GM21390 (cell line): ENCODE data around the gene ENO1.
"Not testable (repeated sequence)": the region's sequence is repeated elsewhere in the genome, so short reads cannot be mapped to it uniquely, and the experiment has no call there.

Experiments used
- ATAC-seq: cut with Tn5 transposase; IDR thresholded peaks from one replicate; pipeline ENCODE4 v1.9.1; 2021; ENCODE audit not compliant: unreplicated experiment

The ENO1 gene

DNA sequence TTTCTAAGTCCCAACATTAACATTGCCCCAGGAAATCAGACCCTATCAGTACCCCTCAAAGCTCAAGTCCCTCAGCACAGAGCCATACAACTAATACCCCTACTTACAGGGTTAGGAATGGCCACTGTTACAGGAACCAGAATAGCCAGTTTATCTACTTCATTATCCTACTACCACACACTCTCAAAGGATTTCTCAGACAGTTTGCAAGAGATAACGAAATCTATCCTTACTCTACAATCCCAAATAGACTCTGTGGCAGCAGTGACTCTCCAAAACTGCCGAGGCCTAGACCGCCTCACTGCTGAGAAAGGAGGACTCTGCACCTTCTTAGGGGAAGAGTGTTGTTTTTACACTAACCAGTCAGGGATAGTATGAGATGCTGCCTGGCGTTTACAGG lies 19.0 kb upstream of the ENO1 start:
- ATAC-seq = not testable (repeated sequence)

DNA sequence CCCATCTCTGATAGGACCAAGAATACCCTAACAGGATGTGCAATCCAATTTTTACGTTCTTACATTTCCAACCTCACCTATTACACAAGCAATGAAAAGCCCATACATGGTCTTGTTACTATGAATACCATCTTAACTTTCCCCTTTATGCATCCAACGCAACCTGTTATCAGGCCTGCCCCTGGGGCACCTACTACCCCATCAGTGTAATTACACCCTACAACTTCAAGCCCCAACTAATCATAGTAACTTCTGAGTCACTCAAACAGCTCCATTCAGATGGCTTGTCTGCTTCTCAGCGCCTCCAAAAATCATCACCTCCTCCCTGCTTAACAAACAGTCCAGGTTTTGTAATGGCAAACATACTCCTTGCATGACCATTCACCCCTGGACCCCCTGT lies 18.3 kb upstream of the ENO1 start:
- not testable (repeated sequence) for ATAC-seq

DNA sequence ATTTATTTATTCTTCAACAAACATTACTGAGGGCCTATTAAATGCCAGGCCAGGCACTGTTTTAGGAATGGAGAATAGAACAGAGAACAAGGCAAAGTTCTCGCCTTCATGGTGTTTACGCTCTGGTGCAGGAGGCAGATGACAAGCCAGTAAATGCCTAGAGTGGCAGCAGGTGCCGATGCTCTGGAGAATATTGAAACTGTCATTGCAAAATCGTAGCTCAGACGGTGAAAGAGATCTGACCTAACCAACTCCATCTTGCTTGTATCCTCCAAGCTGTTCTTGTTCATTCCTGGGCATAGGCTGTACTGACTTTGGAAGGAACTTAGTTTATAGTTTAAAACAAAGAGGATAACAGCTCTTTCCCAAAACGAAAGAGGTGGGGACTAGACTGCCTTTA lies 13.5 kb upstream of the ENO1 start:
- ATAC-seq = no peak

DNA sequence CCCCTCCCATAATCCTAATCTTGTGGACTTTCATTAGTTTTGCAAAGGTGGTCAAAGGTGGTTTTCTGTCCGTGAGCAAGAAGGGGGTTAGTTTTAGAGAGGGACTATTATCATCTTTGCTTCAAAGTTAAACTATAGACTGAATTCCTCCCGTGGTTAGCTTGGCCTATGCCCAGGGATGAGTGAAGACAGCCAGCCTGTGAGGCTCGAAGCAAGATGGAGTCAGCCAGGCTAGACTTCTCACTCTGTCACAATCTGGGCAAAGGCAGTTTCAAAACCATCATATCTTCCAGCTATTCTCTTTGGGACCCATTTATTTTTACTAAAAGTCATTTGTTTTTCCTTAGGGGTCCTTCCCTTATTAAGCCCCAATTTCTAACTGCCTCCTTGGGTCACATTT lies 12.9 kb upstream of the ENO1 start:
- ATAC-seq = no peak

DNA sequence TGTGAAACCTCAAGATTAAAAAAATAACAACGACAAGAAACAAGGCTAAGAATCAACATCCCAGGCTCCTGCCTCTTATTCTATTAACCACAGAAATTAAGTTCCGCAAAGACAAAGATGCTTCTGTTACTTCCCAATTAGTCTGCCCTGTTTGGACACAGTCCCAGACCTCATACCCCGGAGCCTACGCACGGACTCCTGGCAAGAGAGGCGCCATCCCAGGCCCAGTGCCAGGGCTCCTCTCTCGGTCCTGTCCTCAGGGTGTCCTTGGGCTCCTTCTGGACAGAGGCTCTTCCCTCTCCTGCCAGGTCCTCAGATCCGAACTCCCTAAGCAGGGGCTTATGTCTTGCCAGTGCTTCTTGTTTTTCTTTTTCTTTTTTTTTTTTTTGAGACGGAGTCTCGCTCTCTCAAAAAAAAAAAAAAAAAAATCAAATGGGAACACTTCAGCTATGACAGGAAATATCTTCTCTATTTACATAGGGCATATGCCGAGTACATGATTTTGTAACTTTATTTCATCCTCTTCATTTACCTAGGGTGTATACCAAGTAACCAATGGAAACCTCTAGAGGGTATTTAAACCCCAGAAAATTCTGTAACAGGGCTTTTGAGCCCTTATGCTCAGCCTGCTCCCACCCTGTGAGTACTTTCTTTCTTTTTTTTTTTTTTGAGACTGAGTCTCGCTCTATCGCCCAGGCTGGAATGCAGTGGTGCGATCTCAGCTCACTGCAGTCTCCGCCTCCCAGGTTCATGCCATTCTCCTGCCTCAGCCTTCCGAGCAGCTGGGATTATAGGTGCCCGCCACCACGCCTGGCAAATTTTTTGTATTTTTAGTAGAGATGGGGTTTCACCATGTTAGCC lies 11.7 kb upstream of the ENO1 start:
- no peak for ATAC-seq

DNA sequence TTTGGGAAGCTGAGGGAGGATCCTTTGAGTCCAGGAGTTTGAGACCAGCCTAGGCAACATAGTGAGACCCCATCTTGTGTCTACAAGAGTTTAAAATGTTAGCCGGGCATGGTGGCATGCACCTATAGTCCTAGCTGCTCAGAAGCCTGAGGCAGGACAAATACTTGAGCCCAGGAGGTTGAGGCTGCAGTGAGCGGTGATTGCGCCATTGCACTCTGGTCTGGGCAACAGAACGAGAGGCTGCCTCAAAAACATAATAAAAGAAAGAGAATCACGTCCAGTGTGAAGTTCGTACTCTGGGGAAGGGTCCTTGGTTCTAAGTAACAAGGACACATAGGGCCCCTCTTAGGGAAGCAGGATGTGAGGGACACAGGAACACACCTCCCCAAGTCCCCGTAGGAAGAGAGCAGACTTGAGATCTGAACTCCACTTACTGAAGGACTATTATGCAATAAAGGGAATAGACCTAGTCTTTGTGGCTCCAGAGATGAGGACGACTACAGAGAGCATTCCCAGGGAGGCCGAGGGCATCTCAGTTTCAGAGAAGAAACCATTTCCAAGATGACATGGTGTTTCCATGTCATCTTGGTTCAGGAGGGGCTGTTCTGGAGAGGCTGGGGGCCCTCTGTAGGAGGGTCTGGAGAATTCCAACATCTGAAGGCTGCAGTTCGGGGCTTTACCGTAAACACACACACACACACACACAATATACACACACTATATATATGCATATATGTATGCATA lies 10.8 kb upstream of the ENO1 start:
- no peak for ATAC-seq

DNA sequence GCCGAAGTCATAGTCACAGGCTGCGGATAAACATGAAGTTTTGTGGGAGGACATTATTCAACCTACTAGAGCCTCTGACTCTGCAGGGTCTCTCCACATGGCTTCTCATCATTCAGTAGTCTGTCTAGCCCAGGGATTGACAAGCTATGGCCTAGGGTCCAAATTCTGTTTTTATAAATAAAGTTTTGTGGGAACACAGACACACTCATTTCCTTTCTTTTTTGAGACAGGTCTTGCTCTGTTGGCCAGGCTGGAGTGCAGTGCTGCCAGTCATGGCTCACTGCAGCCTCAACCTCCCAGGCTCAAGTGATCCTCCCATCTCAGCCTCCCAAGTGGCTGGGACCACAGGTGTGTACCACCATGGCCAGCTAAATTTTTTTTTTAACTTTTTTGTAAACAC lies 8.1 kb upstream of the ENO1 start:
- ATAC-seq = no peak

DNA sequence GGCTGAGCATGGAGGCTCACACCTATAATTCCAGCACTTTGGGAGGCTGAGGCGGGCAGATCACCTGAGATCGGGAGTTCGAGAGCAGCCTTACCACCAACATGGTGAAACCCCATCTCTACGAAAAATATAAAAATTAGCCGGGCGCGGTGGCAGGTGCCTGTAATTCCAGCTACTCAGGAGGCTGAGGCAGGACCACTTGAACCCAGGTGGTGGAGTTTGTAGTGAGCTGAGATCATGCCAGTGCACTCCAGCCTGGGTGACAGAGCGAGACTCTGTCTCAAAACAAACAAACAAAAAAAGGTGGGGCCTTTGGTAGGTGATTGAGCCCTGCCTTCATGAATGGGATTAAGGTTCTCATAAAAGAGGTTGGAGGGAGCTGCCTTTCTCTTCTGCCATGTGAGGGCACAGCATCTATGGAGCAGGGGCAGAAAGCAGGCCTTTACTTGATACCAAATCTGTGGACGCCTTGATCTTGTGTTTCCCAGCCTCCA lies 7.6 kb upstream of the ENO1 start:
- ATAC-seq = not testable (repeated sequence)

DNA sequence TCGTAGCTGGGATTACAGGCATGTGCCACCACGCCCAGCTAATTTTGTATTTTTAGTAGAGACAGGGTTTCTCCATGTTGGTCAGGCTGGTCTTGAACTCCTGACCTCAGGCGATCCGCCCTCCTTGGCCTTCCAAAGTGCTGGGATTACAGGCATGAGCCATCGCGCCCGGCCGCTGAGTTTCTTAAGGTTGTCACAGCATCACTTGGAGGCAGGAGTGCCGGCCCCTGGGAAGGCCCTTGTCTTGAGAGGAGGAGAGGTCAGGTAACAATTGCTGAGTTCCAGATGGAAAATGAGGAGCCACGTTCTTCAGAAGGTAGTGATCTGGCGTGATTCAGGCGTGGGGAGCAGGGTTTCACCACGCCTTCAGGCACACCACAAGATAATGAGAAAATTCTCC lies 5.6 kb upstream of the ENO1 start:
- not testable (repeated sequence) for ATAC-seq

DNA sequence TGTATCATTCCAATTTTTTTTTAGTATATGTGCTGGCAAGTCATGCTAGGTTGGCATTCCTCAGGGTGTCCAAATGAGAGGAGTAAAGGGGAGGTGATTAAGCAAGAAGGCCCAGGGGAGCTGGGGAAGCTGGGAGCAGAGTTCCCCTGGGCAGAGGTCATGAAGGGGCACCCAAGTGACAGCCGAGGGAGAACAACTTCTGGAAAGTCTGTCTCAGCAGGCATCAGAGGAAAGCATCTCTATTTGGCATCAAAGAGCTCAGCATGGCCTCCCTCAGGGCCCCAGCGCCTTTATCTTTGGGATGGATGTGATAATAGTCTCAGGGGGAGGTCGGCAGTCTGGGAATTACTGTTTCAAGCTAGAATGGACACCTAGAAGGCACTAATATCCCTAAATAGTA lies 5.0 kb upstream of the ENO1 start:
- no peak for ATAC-seq

DNA sequence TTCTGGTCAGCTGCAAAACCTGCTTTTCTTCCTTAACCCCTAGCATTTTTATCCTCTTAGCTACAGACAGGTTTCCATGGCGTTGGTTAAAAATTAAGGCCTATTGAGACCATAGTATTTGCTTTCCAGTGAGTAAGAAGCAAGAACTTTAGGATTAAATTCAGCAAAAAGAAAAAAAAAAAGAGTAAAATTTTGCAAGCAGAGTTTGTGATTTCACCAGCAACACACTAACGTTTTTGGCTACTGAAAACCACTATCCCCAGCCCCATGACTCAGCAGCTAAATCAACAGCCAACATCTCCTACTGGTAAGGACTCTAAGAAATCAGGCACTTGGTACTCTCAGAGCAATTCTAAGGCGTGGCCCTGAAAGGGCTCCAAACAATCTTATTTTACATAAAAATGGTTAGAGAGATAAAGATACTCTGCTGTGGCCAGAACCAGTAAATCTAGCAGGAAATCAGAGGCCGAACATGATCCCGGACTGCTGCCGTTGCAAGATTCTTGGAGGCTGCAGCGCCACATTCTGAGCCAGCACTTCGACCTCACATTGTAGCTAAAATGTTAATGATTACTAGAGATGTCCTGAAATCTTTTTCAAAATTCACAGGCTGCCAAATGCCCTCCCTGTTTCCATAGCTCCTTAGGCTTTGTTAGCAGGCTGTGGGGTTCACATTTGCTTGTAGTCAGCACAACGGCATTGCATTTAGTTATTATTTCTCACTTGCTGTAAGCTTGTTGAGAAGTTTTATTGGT lies 1.6 kb upstream of the ENO1 start:
- no peak for ATAC-seq

DNA sequence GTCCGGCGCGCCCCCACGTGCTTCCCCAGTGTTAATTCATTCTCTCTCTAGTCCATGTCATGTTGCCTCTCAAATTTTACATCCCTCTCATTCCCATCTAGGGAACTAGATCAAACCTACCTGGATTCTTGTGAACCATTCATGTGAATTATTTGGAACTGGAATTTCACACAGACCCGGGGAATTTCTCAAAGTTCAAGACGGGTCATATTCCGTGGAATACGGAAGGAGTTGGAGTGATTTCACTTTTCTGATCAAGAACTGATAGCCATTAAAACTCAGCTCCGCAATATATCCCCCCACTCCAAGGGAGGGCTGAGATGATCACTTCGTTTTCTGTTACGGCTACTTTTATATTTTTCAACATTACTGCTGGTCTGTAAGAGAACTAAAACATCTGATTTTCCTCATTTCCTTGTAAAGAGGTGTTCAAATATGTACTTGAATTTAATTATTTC lies 1.0 kb upstream of the ENO1 start:
- no peak for ATAC-seq

DNA sequence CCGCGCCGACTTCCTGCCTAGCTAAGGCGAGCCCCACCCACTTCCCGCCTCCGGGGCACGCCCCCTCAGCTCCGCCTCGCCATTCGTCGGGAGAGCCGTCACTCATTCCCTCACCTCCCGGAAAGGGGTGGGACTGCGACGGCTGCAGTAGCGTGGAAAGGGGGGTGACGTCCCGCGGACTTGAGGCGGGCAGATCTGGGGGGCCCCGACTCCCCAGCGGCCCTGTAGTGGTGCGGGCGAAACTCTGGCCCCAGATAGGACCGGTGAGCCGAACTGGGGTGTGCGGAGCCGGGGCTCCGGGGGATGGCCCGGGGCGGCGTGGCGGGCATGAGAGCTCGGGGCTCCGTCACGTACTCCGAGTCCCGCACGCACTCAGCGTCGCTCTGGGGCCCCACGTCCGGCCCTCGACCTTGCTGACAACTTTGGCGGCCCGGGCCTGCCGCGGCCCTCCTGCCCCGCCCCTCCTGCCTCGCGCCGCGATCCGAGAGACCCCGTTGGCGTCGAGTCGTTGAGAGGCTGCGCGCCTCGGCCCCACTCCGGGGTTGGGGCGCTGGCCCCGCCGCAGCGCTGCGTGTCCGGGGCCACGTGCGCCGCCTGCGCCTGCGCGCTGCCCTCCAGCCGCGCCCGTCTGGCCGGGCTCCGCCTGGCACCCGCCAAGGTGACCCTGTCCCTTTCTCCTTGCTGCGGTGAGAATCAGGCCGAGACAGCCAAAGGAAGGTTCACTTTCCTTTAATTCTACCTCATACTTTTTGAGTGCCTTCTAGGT lies 395 bp upstream of the ENO1 start:
- peak; percentile 71 for ATAC-seq

DNA sequence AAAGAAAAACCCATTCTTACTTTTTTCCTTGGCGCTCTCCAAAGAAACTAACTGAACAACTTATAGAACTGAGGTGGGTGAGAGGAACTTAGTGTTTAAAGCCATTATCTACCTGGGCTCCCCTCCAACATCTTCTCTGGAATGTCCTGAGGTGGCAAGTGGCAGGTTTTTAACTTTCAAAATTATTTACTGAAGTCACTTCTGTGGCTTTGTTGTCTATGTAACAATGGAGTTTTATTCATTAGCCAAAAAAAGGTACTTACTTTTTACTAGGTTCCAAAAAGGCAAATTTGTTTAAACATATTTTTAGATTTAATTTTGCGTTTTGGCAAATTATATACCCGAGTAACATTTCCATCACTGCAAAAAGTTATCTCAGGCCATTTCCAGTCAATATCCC lies 2.4 kb downstream of the ENO1 start:
- no peak for ATAC-seq

DNA sequence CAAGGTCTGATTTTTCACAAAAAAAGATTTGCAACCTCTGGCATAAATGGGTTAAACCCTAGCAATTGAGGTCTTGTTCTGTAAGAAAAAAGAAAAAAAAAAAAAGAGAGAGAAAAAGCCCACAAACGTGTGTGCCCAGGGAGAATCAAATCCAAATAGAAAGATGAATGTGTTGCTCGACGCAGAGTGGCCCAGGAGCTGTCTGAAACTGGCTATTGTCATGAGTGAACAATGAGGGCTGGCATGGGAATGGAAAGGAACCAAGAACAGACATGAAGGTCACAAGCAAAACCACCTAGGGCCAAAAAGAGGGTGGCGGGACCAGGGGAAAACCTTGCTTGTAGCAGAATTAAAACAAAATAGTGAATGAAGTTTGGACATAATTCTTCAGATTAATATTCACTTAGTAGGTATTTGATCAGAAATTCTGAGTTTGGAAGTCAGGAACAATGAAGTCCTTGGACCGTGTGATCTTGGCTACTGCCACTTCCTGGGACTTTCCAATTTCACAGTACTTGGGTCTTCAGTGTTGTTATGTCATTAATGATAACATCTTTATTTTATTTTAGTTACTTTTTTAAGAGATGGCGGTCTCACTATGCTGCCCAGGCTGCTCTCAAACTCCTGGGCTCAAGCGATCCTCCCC lies 3.1 kb downstream of the ENO1 start:
- no peak for ATAC-seq

DNA sequence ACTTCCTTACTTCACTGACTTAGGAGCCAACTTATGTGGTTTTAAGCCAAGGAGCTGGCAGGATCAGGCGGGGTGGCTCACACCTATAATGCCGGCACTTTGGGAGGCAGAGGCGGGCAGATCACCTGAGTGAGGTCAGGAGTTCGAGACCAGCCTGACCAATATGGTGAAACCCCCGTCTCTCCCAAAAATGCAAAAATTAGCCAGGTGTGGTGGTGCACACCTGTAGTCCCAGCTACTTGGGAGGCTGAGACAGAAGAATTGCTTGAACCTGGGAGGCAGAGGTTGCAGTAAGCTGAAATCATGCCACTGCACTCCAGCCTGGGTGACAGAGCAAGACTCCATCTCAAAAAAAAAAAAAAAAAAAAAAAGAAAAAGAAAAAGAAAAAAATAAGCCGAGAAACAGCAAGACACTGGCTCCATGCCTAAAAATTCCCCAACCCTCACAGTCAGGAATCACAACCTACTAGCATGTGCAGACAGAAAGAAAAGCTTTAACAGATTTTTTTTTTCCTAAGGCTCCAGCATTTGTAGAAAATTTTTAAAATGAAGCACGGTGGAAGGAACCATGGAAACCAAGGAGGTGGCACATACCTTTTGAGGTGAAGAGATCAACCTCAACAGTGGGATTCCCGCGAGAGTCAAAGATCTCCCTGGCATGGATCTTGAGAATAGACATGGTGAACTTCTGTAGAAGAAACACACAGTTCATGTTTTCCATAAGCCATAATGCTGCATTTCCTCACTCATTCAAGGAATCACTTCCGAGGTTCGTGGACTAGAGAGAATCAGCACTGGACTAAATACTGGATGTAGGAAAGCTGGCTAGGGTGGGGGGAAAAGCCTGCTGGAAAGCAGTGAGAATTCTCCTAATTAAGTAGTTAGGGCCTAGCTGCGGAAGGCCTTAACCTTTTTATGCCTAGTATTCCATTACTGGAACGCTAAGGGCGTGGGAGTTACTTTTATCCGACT lies 4.0 kb downstream of the ENO1 start:
- no peak for ATAC-seq

DNA sequence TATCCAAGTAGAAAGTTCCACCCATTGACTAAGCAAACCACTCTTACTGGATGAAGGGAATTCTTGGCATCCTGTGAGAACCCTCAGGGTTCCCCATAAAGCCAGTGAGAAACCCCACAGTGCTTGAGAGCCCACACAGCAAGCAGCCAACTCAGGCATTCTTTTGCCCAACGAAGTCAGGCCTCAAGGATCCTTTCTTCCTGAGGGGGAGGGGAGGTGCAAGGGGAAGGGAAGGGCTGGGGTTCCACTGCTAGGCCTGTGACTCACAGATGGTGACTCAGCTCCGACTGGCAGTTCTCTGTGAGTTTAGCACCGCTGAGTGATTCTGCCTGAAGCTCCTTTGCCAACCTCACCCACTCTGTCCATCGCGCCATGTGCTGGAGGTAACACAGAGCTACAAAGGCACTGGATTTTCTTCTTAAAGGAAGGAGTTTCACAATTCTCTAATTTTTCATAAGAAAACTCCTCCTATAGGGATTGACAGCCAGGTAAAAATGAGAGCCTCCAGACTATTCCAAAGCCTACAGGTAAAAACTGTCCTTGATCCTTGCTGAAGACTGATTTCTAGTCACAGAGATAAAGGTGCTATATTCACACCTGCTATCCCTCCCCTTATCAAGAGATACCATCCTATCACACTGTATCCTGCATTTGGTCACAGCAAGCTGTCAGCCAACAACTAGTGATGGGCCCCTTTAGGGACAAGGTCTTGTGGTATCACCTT lies 4.8 kb downstream of the ENO1 start:
- no peak for ATAC-seq

DNA sequence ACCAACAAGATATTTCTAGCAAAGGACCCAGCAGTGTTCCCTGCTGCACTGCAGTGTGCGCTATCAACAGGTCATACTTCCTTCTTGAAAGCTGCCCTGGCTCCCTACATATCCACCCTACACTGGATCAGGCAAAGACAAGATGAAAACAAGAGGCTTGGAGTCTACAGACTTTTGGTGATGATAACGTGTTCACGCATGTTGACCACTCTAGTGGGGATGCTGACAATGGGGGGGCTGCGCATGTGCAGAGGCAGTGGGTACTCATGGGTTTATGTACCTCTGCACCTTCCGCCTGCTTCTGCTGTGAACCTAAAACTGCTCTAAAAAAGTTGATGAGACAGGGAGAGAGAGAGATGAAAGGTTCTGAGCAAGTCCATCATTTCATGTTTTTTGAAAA lies 5.5 kb downstream of the ENO1 start:
- no peak for ATAC-seq
